NCI-H2081 treated with DMSO at 0.1 percent for 48 hours (cell line): Measurements from ENCODE around the gene DDX60.

Source experiments
- DNase-seq: peaks from one replicate; lab custom pipeline; 2025; lab: John Stamatoyannopoulos, UW

Gene DDX60

GRCh38 chr4:168200685-168201084 is 117.9 kb downstream of the DDX60 start:
- DNase-seq, result no peak

GRCh38 chr4:168199260-168199957 is 119.1 kb downstream of the DDX60 start:
- no peak for DNase-seq

GRCh38 chr4:168197926-168198325 is 120.6 kb downstream of the DDX60 start:
- DNase-seq, result no peak

- no peak for DNase-seq
These were observed 129.8 kb downstream of the DDX60 start for GRCh38 chr4:168188754-168189153.

GRCh38 chr4:168183717-168184571 is 134.6 kb downstream of the DDX60 start:
- no peak for DNase-seq

- no peak for DNase-seq
These were observed 140.9 kb downstream of the DDX60 start for GRCh38 chr4:168177546-168178149.

- DNase-seq, result no peak
These were observed 144.2 kb downstream of the DDX60 start for GRCh38 chr4:168174308-168174707.

GRCh38 chr4:168167714-168168284 is 150.8 kb downstream of the DDX60 start:
- no peak for DNase-seq
